ENCODE results near the gene KIR2DL4. TPM values are rescaled to one million over a fixed set of nuclear protein-coding genes. Genes with fewer than 3 reads are reported as not detected.
"Not testable (repeated sequence)": the region's sequence is repeated elsewhere in the genome, so short reads cannot be mapped to it uniquely, and the experiment has no call there.

Gene KIR2DL4
- total RNA-seq, 4 donors from 2014 or later, result 0.83 to 0.85 TPM; not detected in 2

DNA sequence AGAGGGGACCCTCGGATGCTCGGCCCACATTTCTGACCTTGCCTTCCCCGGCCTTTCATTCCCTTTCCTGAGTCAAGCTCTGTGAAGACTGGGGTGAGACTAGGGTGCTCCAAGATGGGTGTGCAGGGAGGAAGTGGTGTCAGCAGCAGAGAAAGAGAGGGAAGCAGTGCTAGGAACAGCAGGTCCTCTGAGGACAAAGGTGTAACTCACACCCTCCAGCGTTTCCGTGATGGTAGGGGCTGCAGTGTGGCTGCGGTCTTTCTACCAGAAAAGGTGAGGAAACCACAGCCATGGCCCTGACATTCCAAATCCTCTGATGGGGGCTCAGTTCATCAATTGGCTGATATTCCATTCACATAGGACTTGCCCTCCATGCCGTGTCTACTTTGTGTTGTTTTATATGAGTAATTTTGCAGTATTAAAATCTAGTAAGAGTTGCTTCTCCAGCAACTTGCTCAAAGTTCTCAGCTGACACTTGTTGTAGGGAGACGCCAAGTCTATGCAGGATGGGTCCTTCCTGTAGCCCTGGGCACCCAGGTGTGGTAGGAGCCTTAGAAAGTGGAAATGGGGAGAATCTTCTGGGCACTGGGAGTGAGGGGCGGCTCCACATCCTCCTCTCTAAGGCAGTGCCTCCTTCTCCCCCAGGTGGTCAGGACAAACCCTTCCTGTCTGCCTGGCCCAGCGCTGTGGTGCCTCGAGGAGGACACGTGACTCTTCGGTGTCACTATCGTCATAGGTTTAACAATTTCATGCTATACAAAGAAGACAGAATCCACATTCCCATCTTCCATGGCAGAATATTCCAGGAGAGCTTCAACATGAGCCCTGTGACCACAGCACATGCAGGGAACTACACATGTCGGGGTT lies 14.5 kb downstream of the KIR2DL4 start:
- H3K36me3 ChIP-seq, result no peaks in the 10 kb centered on the region
- H3K4me1 ChIP-seq, result no peaks in the 10 kb centered on the region
- no peak overlapping the region for H3K27ac ChIP-seq
- no peak overlapping the region for H3K4me3 ChIP-seq
- WGBS, result 91% methylated on average over 15 of the region's 15 CpGs
- no peak for TF ChIP-seq POLR2A (IDR thresholded peaks at IDR 0.05)
- TF ChIP-seq, protein P1, sequence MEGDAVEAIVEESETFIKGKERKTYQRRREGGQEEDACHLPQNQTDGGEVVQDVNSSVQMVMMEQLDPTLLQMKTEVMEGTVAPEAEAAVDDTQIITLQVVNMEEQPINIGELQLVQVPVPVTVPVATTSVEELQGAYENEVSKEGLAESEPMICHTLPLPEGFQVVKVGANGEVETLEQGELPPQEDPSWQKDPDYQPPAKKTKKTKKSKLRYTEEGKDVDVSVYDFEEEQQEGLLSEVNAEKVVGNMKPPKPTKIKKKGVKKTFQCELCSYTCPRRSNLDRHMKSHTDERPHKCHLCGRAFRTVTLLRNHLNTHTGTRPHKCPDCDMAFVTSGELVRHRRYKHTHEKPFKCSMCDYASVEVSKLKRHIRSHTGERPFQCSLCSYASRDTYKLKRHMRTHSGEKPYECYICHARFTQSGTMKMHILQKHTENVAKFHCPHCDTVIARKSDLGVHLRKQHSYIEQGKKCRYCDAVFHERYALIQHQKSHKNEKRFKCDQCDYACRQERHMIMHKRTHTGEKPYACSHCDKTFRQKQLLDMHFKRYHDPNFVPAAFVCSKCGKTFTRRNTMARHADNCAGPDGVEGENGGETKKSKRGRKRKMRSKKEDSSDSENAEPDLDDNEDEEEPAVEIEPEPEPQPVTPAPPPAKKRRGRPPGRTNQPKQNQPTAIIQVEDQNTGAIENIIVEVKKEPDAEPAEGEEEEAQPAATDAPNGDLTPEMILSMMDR (IDR thresholded peaks at IDR 0.05), result no peak
- TF ChIP-seq POLR2AphosphoS5 (IDR thresholded peaks at IDR 0.05), result no peak
- no peak for TF ChIP-seq EP300 (IDR thresholded peaks at IDR 0.05)
- H3K9me3 ChIP-seq, result no peaks in the 10 kb centered on the region
- no peak for DNase-seq (ENCODE audit: low spot score in 2 of 2)
- no peaks in the 10 kb centered on the region for H3K27me3 ChIP-seq

GRCh38 chr19:54824416-54824815 lies 21.0 kb downstream of the KIR2DL4 start:
- H3K9me3 ChIP-seq; H3K27ac ChIP-seq; DNase-seq (ENCODE audit: low spot score in 2 of 2); H3K4me1 ChIP-seq; H3K27me3 ChIP-seq; H3K36me3 ChIP-seq; H3K4me3 ChIP-seq: not testable (repeated sequence)
- WGBS, result 69% methylated on average over 4 of the region's 4 CpGs

DNA sequence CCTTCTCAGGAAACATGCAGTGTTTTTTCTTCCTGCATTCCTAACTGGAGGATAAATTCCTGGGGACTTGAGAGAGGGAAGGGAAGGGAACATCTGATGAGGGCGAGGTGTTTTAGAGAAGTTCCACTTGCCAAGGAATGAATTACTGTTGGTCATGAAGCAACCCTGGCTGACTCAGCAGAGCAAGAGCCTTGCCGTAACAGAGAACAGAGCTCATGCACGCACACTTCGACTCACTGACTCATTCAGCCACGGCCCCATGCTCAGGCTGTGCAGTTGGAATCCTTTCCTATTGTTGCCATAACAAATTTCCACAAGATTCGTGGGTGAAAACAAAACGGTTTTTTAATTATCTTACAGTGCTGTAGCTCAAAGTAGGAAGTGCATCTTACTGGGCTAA lies 21.9 kb downstream of the KIR2DL4 start:
- not testable (repeated sequence) for H3K4me3 ChIP-seq; H3K36me3 ChIP-seq; H3K27ac ChIP-seq; DNase-seq (ENCODE audit: low spot score in 2 of 2); H3K4me1 ChIP-seq; H3K27me3 ChIP-seq; H3K9me3 ChIP-seq
- 69% methylated on average over 7 of the region's 7 CpGs for WGBS

GRCh38 chr19:54828064-54828463 lies 24.7 kb downstream of the KIR2DL4 start:
- H3K4me3 ChIP-seq; DNase-seq (ENCODE audit: low spot score in 2 of 2); H3K27me3 ChIP-seq; H3K27ac ChIP-seq; H3K9me3 ChIP-seq; H3K4me1 ChIP-seq; H3K36me3 ChIP-seq: not testable (repeated sequence)
- WGBS, result 76% methylated on average over 8 of the region's 8 CpGs

GRCh38 chr19:54832496-54832895 lies 29.1 kb downstream of the KIR2DL4 start, which contains the start of gene KIR2DS4:
Gene KIR2DS4, plus strand, starts transcription at chr19:54832676.
- H3K9me3 ChIP-seq; DNase-seq (ENCODE audit: low spot score in 2 of 2); H3K4me1 ChIP-seq; H3K27ac ChIP-seq; H3K27me3 ChIP-seq; H3K4me3 ChIP-seq; H3K36me3 ChIP-seq: not testable (repeated sequence)
- WGBS, result 93% methylated on average over 12 of the region's 14 CpGs

- WGBS, result 76% methylated on average over 5 of the region's 5 CpGs
- not testable (repeated sequence) for H3K27ac ChIP-seq
Observed at GRCh38 chr19:54835126-54835525, 31.7 kb downstream of the KIR2DL4 start.

GRCh38 chr19:54837522-54837921 lies 34.1 kb downstream of the KIR2DL4 start:
- WGBS, result 71% methylated on average over 2 of the region's 2 CpGs
- H3K27me3 ChIP-seq; H3K4me3 ChIP-seq; DNase-seq (ENCODE audit: low spot score in 2 of 2); H3K9me3 ChIP-seq; H3K27ac ChIP-seq; H3K36me3 ChIP-seq; H3K4me1 ChIP-seq: not testable (repeated sequence)

More at GRCh38 chr19:54835126-54835525, 31.7 kb downstream of the KIR2DL4 start:
- not testable (repeated sequence) for H3K36me3 ChIP-seq; DNase-seq (ENCODE audit: low spot score in 2 of 2); H3K27me3 ChIP-seq; H3K4me3 ChIP-seq; H3K9me3 ChIP-seq; H3K4me1 ChIP-seq

DNA sequence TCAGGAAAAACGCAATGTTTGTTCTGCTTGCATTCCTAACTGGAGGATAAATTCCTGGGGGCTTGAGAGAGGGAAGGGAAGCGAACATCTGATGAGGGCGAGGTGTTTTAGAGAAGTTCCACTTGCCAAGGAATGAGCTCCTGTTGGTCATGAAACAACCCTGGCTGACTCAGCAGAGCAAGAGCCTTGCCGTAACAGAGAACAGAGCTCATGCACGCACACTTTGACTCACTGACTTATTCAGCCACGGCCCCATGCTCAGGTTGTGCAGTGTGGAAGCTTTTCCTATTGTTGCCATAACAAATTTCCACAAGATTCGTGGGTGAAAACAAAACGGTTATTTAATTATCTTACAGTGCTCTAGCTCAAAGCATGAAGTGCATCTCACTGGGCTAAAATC lies 39.8 kb downstream of the KIR2DL4 start:
- WGBS, result 69% methylated on average over 6 of the region's 8 CpGs
- DNase-seq (ENCODE audit: low spot score in 2 of 2); H3K9me3 ChIP-seq; H3K4me3 ChIP-seq; H3K36me3 ChIP-seq; H3K4me1 ChIP-seq; H3K27me3 ChIP-seq; H3K27ac ChIP-seq: not testable (repeated sequence)

DNA sequence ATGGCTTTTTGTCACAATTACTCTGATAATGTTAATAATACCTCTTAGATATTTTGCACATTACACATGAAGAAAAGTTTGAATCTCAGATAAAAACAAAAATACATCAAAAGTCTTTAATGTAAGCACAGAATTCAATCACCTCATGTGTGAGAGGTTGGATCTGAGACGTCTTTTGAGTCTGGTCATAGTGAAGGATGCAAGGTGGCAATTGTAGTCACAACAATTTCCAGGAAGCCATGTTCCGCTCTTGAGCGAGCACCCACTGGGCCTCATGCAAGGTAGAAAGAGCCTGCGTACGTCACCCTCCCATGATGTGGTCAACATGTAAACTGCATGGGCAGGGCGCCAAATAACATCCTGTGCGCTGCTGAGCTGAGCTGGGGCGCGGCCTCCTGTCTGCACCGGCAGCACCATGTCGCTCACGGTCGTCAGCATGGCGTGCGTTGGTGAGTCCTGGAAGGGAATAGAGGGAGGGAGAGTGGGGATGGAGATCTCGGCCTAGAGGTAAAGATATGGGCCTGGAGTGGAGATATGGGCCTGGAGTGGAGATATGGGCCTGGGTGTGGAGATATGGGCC lies 46.7 kb downstream of the KIR2DL4 start, which contains the start of gene KIR3DL2:
TSS of gene KIR3DL2 (plus strand) at position 383 of the 580 bp plus-strand sequence. CDS start at position 416, 33 bp downstream.
- H3K27ac ChIP-seq; H3K9me3 ChIP-seq; H3K27me3 ChIP-seq; DNase-seq (ENCODE audit: low spot score in 2 of 2); H3K4me1 ChIP-seq; H3K4me3 ChIP-seq; H3K36me3 ChIP-seq: not testable (repeated sequence)
- WGBS, result 86% methylated on average over 16 of the region's 16 CpGs

All from suprapubic skin (tissue), 4 donors.